IPS-20b (cell line): ENCODE data around the gene NANOGP8.
"Not testable (repeated sequence)": the region's sequence is repeated elsewhere in the genome, so short reads cannot be mapped to it uniquely, and the experiment has no call there.

ENCODE experiments used
- H3K27ac ChIP-seq: one replicate; pipeline ENCODE4 v1.5.1; 2013; ENCODE audit warnings: low read length
- H3K27me3 ChIP-seq: 2 replicates; pipeline ENCODE4 v1.6.1; 2013; ENCODE audit warnings: mild to moderate bottlenecking, low read length, inconsistent platforms; ENCODE audit not compliant: insufficient read depth
- H3K36me3 ChIP-seq: 2 replicates; pipeline ENCODE4 v1.6.1; 2013; ENCODE audit warnings: low read depth, mild to moderate bottlenecking, inconsistent platforms, low read length, moderate library complexity; ENCODE audit not compliant: insufficient read depth
- H3K4me1 ChIP-seq: 2 replicates; pipeline ENCODE4 v1.6.1; 2013; ENCODE audit warnings: mild to moderate bottlenecking, control low read depth, inconsistent platforms, low read length, moderate library complexity; ENCODE audit not compliant: insufficient read depth
- H3K4me3 ChIP-seq: 2 replicates; pipeline ENCODE4 v1.5.1; 2013; ENCODE audit warnings: mild to moderate bottlenecking, low read length, inconsistent platforms
- H3K9ac ChIP-seq: 2 replicates; pipeline ENCODE4 v1.6.1; 2013; ENCODE audit warnings: low read depth, mild to moderate bottlenecking, inconsistent platforms, low read length, moderate library complexity
- H3K9me3 ChIP-seq: 2 replicates; pipeline ENCODE4 v1.6.1; 2013; ENCODE audit warnings: mild to moderate bottlenecking, low read depth, low read length, inconsistent platforms; ENCODE audit not compliant: insufficient read depth

The NANOGP8 gene, protein sequence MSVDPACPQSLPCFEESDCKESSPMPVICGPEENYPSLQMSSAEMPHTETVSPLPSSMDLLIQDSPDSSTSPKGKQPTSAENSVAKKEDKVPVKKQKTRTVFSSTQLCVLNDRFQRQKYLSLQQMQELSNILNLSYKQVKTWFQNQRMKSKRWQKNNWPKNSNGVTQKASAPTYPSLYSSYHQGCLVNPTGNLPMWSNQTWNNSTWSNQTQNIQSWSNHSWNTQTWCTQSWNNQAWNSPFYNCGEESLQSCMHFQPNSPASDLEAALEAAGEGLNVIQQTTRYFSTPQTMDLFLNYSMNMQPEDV

DNA sequence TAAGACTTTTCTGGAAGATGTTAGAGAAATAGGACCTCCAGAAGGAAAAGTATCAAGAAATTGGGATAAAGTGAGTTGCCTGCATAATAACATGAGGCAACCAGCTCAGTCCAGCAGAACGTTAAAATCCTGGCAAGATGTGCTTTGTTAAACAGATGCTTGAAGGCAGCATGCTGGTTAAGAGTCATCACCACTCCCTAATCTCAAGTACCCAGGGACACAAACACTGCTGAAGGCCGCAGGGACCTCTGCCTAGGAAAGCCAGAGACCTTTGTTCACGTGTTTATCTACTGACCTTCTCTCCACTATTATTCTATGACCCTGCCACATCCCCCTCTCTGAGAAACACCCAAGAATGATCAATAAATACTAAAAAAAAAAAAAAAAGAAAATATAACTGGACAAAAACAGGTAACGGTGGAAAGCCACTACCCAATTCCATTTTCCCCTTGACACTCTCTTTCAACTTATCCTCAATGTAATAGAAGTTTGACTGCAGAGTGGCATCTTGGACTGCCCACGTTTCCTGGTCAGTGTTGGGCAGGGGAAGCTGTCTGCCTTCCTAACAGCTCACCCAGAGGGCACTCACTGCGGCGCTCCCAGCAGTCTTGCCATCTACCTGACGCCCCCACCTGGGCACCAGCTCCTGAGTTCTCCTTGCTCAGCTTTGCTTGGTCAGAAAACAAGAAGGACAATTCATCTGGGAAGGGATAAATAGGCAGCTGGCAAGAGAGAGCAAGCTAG, at the start of gene NANOGP8:
Gene NANOGP8, minus strand, starts transcription at position 120 of the 744 bp plus-strand sequence. CDS start 185 bp downstream, outside the sequence.
- H3K9ac ChIP-seq, H3K4me1 ChIP-seq, H3K36me3 ChIP-seq, H3K27me3 ChIP-seq, H3K9me3 ChIP-seq, H3K4me3 ChIP-seq, H3K27ac ChIP-seq: not testable (repeated sequence)

DNA sequence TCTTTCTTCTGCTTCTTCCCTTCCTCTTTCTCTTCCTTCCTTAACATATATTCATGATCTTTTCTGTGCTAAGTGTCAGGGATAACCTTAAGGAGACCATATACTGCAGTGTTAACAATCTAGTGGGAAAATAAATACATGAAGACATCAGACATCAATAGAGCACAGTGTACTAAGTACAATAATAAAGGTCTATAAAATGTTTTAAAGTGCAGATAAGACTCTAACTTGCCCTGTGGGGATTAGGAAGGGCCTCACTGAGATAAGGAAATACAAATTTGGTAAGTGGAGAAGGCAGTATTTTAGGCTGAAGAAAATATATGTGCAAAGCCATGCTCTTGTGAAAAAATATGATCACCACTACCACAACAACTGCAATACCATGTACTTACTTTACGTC, 49.2 kb upstream of the NANOGP8 start:
- no peaks in the 10 kb centered on the region for H3K36me3 ChIP-seq
- no peaks in the 10 kb centered on the region for H3K9me3 ChIP-seq
- no peaks in the 10 kb centered on the region for H3K4me1 ChIP-seq
- H3K27me3 ChIP-seq: no peaks in the 10 kb centered on the region
- no peak overlapping the region for H3K4me3 ChIP-seq
- H3K27ac ChIP-seq: no peak overlapping the region
- H3K9ac ChIP-seq: no peak overlapping the region

DNA sequence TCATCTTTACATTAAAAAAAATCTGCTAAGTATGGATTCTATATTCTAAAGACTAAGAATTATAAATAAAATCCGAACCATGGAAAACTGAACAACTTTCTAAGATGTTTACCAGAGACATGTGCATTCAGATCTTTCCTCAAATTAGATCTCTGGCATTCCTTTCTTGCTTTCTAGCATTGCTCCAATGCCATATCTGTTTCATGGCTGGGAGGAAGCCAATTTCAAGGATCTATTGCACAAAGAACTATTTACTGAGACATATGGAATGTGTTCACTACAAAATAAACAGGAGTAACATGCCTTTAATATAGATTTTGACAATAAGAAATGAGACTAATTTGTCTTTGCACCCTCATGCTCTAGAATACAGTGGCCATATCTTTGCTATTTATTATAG, 45.1 kb upstream of the NANOGP8 start:
- no peaks in the 10 kb centered on the region for H3K9me3 ChIP-seq
- no peak overlapping the region for H3K9ac ChIP-seq
- no peaks in the 10 kb centered on the region for H3K4me1 ChIP-seq
- H3K27ac ChIP-seq: no peak overlapping the region
- no peaks in the 10 kb centered on the region for H3K27me3 ChIP-seq
- no peaks in the 10 kb centered on the region for H3K36me3 ChIP-seq
- H3K4me3 ChIP-seq: no peak overlapping the region

DNA sequence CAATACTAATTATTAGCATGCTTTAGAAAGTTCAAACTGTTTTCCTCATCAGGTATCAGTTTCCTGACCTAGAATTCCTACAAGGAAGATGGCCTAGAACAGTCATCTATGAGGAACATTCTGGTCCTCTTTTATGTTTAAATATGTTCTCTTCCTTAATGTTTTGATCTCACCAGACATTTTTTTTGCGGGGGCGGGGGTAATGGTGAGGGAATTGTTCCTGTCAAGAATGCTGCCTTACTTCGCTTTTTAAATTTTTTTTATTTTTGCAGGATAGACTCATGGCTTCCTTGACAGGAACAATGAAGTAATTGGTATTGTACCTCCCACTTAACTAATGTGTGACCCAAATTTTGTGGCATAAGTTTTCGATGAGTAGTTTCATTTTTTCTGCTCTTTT, 44.3 kb upstream of the NANOGP8 start:
- H3K36me3 ChIP-seq: no peaks in the 10 kb centered on the region
- H3K27me3 ChIP-seq: no peaks in the 10 kb centered on the region
- H3K4me3 ChIP-seq: no peak overlapping the region
- no peaks in the 10 kb centered on the region for H3K4me1 ChIP-seq
- H3K9me3 ChIP-seq: no peaks in the 10 kb centered on the region
- no peak overlapping the region for H3K27ac ChIP-seq
- no peak overlapping the region for H3K9ac ChIP-seq

DNA sequence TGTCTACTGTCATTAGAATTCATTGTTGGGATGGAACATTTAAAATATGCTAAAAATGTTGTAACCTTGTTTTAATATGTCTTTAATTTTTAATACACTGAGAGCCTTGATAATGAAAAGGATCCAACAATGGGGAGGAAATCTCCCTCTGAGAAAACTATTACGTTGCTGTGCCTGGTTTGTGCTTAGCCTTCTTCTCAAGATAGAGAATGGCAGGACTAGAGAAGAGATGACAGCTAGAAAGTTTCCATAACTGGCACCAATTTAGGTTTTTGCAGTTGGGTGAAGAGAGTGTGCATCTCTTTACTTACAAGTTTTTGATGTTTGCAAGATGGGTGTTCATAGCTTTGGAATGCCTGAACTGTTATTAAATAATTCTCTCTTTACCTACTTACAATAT, 42.6 kb upstream of the NANOGP8 start:
- Histone ChIP-seq H3K4me1 (no peaks in the 10 kb centered on the region), H3K4me3 (no peak overlapping the region), H3K9me3 (no peaks in the 10 kb centered on the region), H3K36me3 (no peaks in the 10 kb centered on the region), H3K9ac (no peak overlapping the region), H3K27ac (no peak overlapping the region), H3K27me3 (no peaks in the 10 kb centered on the region)

DNA sequence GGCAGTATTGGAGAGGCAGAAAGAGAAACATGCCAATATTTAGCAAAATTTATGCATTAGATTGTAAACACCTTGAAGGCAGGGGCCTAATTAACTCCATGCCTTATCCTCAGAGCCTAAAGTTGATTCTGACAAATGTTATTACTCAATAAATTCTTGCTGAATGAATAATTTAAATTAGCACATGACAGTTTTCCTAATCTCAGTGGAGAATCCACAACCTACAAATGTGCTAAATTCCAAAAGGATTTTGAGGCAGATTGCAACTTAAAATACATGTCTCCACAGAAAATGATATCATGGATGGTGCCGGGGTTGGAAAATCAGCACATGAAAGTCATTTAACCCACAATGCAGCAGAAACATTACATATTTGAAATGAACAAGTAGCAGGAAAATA, 41.1 kb upstream of the NANOGP8 start:
- H3K4me3 ChIP-seq: no peak overlapping the region
- no peaks in the 10 kb centered on the region for H3K36me3 ChIP-seq
- H3K9ac ChIP-seq: no peak overlapping the region
- H3K4me1 ChIP-seq: no peaks in the 10 kb centered on the region
- H3K27me3 ChIP-seq: no peaks in the 10 kb centered on the region
- no peaks in the 10 kb centered on the region for H3K9me3 ChIP-seq
- H3K27ac ChIP-seq: no peak overlapping the region

DNA sequence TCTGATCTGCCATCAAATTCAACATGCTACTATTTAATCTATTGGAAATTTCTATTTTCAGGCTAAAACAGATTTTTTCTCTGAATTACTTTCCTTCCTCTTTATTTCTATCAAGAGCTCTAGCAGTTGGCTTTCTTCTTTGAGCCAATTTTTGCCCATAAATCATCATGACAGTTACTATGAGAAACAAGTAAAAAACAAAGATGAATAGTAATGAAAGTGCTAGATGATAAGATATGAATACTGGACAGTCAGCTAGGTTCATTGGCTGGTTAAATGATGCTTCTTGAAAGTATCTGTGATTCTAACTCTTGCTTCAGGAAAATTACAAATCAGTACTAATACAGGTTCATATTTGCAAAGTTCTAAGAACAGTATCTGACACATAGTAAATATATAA, 38.6 kb upstream of the NANOGP8 start:
- no peaks in the 10 kb centered on the region for H3K9me3 ChIP-seq
- H3K27ac ChIP-seq: no peak overlapping the region
- H3K9ac ChIP-seq: no peak overlapping the region
- no peak overlapping the region for H3K4me3 ChIP-seq
- no peaks in the 10 kb centered on the region for H3K36me3 ChIP-seq
- H3K4me1 ChIP-seq: no peaks in the 10 kb centered on the region
- H3K27me3 ChIP-seq: no peaks in the 10 kb centered on the region

DNA sequence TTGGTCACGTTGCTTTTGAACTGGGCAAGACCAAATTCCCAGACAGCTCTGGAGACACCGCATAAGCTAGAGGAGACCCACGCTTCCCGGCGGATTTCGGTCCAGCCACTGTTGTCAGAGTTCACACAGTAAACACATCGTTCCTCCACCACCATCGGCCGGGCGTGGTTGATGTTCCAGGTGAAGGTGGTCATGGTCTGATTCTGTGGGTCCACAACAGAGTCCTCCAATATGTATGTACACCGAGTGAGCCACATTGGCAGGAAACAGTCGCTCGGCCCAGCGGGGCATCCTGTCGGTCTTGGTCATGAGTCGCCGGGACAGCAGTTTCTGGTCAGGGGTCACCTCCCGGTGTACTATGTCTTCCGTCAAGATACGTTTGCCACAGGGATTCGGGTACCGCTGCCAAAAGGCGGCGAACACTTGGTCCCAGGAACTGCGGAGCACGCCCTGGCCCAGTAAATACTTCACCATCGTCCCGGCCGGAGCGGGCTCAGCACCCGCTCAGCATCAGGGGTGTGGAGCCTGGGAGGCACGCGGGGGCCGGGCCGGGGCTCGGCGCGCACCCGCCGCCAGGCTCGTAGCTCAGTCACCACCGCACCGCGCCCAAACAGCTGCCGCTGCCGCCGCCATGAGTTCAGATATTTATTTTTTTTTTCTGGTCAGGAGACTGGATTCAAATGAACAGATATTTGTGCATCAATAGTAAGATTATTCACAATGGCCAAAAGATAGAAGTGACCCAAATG, 36.7 kb upstream of the NANOGP8 start:
- H3K9me3 ChIP-seq: no peaks in the 10 kb centered on the region
- no peak overlapping the region for H3K9ac ChIP-seq
- no peaks in the 10 kb centered on the region for H3K36me3 ChIP-seq
- H3K27ac ChIP-seq: no peak overlapping the region
- no peaks in the 10 kb centered on the region for H3K27me3 ChIP-seq
- H3K4me3 ChIP-seq: no peak overlapping the region
- H3K4me1 ChIP-seq: peaks cover 8% of the 10 kb centered on the region; the same call in 1 of the 2 replicates

DNA sequence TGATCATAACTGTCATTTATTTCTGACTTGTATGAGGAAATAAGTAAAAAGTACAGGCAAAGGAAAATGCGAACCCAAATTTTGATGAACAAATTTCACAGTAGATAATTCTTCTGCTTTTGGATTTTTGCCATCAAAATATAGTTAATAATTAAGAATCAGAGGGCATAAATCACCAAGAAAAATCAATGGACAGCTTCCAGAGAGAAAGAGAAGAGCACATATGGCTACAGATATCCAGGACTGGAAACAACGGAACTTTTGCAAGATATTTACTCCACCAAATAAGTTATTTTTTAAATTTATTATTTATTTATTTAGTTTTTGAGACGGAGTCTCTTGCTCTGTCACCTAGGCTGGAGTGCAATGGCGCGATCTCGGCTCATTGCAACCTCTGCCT, 35.1 kb upstream of the NANOGP8 start:
- Histone ChIP-seq H3K27me3 (no peaks in the 10 kb centered on the region), H3K36me3 (no peaks in the 10 kb centered on the region), H3K9me3 (no peaks in the 10 kb centered on the region), H3K9ac (no peak overlapping the region), H3K27ac (no peak overlapping the region), H3K4me3 (no peak overlapping the region), H3K4me1 (peaks cover 9% of the 10 kb centered on the region; the same call in 1 of the 2 replicates)

DNA sequence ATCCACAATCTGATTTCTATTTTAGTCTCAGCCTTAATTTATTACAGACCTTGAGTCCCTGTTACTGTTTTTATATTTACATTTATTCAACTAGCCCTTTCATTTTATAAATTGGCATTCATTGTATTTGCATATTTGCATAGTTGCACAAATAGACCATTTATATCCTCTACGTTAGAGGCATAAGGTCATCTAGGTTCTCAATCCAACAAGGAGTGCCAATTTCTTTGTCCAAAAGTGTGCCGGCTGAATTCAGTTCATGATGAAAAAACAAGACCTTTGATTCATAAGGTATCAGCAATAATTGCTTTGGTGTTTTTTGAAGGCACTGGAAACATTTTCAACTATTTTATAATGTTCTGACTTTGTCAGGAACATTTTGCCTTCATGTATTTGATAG, 33.9 kb upstream of the NANOGP8 start:
- no peaks in the 10 kb centered on the region for H3K9me3 ChIP-seq
- H3K27ac ChIP-seq: no peak overlapping the region
- no peak overlapping the region for H3K4me3 ChIP-seq
- no peaks in the 10 kb centered on the region for H3K27me3 ChIP-seq
- H3K36me3 ChIP-seq: no peaks in the 10 kb centered on the region
- H3K4me1 ChIP-seq: peaks cover 9% of the 10 kb centered on the region; the same call in 1 of the 2 replicates
- no peak overlapping the region for H3K9ac ChIP-seq

DNA sequence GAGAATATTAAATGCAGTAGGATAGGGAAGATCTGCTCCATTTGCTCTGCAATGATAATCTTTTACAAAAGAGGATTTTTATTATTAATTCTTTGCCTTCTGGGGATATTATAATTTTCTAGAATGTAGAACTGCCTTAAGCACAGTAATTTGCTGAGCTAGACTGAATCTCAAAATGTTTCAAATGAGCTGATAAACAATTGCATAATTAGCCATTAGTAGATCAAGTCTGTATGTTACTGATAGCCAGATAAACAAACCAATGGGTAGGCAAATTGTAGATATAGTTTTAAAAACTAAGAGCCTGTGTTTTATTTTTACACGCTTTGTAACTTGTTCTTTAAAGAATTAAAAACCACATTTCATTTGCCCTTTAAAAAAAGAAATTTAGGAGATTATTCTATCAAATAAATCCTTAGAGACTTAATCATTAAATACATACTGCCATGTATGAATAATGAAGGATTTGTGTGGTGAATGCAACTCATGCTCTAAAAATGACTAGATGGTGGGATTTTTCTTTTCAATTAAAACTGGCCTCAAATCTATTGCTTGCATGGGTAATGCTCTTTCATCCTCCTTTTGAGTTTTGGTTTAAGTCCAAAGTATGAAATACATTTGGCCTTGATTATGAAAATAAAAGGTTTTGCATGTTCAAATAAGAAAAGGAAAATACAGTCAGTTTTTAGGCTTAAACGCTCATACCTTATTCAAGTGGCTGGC, 32.6 kb upstream of the NANOGP8 start:
- peaks cover 9% of the 10 kb centered on the region; the same call in 1 of the 2 replicates for H3K4me1 ChIP-seq
- no peak overlapping the region for H3K9ac ChIP-seq
- H3K36me3 ChIP-seq: no peaks in the 10 kb centered on the region
- no peaks in the 10 kb centered on the region for H3K9me3 ChIP-seq
- no peaks in the 10 kb centered on the region for H3K27me3 ChIP-seq
- no peak overlapping the region for H3K27ac ChIP-seq
- no peak overlapping the region; the same call in 1 of the 2 replicates for H3K4me3 ChIP-seq
